HS-5 (cell line): ENCODE results near the gene C11orf24.
"Not testable (repeated sequence)": the region's sequence is repeated elsewhere in the genome, so short reads cannot be mapped to it uniquely, and the experiment has no call there.

Experiments used
- DNase-seq: peaks from one replicate; pipeline ENCODE4 v3.0.0-alpha.2; 2012; ENCODE audit warnings: low read depth

C11orf24 gene

GRCh38 chr11:68251765-68252164, 20.0 kb downstream of the C11orf24 start:
- no peak for DNase-seq

DNA sequence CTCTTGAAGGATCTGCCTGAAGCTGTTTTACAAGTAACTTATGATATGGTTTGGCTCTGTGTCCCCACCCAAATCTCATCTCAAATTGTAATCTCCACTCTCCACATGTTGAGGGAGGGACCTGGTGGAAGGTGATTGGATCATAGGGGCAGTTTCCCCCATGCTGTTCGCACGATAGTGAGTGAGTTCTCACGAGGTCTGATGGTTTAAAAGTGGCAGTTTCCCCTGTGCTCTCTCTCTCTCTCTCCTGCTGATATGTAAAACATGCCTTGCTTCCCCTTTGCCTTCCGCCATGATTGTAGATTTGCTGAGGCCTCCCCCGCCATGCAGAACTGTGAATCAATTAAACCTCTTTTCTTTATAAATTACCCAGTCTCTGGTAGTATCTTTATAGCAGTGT, 26.9 kb downstream of the C11orf24 start:
- not testable (repeated sequence) for DNase-seq

GRCh38 chr11:68243847-68244246, 27.9 kb downstream of the C11orf24 start:
- not testable (repeated sequence) for DNase-seq

DNA sequence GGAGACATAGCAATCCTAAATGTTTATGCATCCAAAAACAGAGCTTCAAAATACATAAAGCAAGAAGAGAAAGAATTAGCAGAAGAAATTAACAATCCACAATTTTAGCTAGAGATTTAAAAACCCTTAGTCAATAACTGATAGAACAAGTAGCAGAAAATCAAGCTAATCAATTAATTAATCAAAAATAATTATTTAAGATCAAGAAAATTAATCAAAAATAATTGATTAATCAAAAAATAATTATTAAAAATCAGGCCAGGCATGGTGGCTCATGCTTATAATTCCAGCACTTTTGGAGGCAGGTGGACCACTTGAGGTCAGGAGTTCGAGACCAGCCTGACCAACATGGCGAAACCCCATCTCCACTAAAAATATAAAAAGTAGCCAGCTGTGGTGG, 29.2 kb downstream of the C11orf24 start:
- no peak for DNase-seq

DNA sequence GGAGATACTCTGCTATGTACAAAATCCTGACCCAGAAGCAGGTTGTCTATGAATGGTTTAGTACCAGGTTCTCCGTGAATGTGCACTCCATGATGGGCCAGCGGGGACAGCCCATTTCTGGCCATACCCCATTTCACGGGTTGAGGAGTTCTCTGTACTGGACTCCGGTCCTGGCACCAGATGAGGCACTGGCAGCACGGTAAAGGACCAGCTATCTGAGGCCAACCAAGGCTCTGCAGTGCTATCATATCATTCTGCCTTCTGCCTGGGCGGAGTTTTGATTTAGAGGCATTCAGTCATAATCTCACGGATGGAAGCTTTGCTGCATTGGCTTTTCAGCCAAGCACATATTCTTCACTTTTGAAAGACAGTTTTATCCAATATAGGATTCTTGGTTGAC, 40.2 kb downstream of the C11orf24 start:
- DNase-seq = no peak

- no peak for DNase-seq
These were observed 42.2 kb downstream of the C11orf24 start for GRCh38 chr11:68229601-68230000.

GRCh38 chr11:68226421-68226820, 45.4 kb downstream of the C11orf24 start:
- no peak for DNase-seq

- DNase-seq = no peak
These were observed 47.2 kb downstream of the C11orf24 start for GRCh38 chr11:68224606-68225005.

- DNase-seq = no peak
These were observed 48.5 kb downstream of the C11orf24 start for GRCh38 chr11:68223275-68223674.

DNA sequence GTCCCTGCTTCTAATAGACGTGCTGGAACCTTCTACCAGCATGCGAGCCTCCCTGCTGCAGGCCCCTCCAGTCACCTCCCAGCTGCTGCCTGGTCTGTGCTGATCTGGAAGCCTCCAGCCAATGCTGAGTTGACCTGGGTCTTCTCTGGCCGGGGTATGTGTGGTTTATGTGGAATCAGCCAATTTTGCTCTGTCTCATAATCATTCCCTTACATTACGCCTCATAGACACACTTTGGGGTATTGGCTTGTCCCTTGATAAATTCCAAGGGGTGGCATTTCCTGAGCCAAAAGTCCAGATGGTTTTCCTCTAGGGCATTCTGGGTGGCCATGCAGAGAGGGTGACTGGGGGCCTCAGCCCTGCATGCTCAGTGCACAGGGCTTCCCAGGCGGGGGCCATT, 50.4 kb downstream of the C11orf24 start:
- no peak for DNase-seq

GRCh38 chr11:68216171-68216938, 55.4 kb downstream of the C11orf24 start:
- no peak for DNase-seq

- no peak for DNase-seq
These were observed 56.1 kb downstream of the C11orf24 start for GRCh38 chr11:68215524-68216170.

DNA sequence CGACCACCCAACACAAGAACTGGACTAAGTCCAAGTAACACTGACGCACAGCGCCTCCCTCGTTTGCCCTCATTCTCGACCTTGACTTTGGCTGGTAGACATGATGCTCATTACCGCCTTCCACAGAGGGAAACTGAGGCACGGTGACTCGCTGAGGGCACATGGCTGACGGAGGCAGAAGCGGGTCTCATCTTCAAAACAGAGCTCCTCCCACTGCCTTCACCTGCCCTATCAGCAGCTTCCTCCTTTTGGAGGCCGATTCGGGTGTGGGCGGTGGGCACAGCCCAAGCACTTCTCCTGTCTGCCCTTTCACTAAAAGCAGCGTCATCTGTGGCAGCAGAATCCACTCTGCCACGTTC, 56.7 kb downstream of the C11orf24 start:
- no peak for DNase-seq

GRCh38 chr11:68214173-68215086, 57.3 kb downstream of the C11orf24 start:
- no peak for DNase-seq

DNA sequence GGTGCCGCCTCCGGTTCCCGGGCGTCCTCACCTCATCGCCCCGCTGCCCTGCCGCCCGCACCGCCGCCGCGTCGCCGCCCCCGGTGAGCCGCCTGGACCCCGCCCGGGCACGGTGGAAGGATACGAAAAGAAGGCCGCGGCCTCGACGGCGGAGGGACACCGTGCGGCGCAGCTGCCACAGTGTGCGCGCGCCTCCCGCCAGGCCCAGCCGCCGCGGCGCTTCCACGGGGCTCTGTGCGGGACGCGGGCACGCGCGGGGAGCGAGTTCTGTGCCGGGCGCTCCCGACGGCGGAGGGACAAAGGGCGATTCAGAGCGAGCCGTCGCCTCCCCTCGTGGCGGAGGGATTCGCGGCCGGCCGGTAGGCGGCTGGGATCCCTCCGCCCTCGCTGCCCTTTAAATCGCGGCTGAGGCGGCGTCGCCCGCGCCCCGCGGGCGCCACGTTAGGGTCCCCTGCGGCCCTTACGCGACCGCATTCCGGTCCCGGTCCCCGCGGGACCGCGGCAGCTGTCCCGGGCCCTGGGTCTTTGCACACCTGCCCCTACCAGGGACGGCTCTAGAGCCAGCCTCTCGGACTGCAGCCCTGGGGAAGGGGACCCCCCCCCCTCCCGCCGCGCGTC, 58.1 kb downstream of the C11orf24 start:
- DNase-seq = peak; percentile 68

- DNase-seq = no peak
These were observed 58.6 kb downstream of the C11orf24 start, which contains the start of gene KMT5B for GRCh38 chr11:68213135-68213515. Gene KMT5B (minus strand): TSS chr11:68213296. CDS start chr11:68190076, 23,220 bp downstream.

DNA sequence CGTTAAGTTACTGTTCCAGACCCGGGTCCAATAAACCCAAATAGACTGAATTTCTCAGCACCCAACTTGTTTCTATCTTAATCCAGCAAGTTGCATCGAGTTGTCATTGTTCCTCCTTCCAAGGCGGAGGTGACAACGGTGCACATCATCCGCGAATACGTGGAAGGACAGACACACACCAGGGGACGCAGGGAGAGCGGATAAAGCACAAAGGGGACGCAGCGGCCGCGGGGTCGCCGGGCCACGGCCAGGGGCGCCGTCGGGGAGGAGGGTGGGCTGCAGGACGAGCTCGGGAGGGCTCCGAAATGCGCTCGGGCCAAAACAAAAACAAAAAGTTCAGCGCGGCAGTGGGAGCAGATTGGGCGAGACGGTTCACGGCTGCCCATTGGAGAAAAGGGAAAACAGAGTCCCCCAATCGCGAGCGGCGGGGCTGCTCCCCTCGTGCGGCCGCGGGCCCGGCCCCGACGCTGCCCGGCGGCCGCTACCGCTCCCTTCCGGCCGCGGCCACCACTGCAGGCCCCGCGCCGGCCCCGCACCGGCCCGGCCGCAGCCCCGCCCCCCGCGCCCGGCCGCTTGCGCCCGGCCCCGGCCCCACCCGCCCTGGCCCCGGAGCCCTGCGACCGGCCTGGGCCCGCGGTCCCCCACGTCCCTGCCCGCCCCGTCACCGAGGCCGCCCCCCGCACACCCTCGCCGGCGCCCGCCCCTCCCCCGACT, 59.2 kb downstream of the C11orf24 start:
- no peak for DNase-seq

- no peak for DNase-seq
These were observed 60.2 kb downstream of the C11orf24 start for GRCh38 chr11:68211546-68211945.
